ENCODE data around the gene DMWD.

DNA sequence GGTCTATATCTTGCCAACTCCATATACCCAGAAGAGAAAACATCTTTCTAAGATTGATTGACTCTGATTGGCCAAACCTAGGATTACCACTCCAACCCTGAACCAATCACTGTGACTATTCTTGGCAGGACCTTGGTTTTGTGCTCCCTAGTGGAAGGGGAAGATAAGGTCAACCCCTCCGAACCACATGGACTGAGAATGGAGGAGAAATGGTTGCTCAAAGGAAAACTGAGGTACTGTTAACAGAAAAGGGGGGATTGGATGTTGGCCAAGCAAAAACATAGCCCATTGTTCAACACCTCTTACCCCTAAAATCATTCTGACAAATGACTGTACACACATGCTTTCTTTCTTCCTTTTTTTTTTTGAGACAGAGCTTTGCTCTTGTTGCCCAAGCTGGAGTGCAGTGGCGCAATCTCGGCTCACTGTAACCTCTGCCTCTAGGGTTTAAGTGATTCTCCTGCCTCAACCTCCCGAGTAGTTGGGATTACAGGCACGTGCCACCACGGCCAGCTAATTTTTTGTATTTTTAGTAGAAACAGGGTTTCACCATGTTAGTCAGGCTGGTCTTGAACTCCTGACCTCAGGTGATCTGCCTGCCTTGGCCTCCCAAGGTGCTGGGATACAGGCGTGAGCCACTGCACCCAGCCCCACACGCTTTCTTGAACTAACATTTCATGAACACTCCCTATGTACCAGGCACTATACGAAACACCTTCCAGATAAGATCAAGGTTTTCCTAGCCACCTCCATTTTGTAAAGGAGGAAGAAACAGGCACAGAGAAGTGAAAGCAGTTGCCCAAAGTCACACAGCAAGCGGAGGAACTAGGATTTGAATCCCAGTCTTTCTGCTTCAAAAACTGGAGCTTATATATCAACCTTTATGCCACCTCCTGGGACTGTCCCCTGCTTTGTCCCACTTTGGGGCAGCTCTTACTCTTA lies 52.9 kb downstream of the DMWD start:
- no peak for TF ChIP-seq CTCF (IDR thresholded peaks at IDR 0.05)
- TF ChIP-seq NFIC (IDR thresholded peaks at IDR 0.05; ENCODE audit: borderline replicate concordance), result no peak
- TF ChIP-seq, protein P1, sequence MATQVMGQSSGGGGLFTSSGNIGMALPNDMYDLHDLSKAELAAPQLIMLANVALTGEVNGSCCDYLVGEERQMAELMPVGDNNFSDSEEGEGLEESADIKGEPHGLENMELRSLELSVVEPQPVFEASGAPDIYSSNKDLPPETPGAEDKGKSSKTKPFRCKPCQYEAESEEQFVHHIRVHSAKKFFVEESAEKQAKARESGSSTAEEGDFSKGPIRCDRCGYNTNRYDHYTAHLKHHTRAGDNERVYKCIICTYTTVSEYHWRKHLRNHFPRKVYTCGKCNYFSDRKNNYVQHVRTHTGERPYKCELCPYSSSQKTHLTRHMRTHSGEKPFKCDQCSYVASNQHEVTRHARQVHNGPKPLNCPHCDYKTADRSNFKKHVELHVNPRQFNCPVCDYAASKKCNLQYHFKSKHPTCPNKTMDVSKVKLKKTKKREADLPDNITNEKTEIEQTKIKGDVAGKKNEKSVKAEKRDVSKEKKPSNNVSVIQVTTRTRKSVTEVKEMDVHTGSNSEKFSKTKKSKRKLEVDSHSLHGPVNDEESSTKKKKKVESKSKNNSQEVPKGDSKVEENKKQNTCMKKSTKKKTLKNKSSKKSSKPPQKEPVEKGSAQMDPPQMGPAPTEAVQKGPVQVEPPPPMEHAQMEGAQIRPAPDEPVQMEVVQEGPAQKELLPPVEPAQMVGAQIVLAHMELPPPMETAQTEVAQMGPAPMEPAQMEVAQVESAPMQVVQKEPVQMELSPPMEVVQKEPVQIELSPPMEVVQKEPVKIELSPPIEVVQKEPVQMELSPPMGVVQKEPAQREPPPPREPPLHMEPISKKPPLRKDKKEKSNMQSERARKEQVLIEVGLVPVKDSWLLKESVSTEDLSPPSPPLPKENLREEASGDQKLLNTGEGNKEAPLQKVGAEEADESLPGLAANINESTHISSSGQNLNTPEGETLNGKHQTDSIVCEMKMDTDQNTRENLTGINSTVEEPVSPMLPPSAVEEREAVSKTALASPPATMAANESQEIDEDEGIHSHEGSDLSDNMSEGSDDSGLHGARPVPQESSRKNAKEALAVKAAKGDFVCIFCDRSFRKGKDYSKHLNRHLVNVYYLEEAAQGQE (IDR thresholded peaks at IDR 0.05; ENCODE audit: low read depth, low read length), result no peak
- TF ChIP-seq RCOR1 (IDR thresholded peaks at IDR 0.05; ENCODE audit: low read length), result no peak
- TF ChIP-seq SIN3A (IDR thresholded peaks at IDR 0.05; ENCODE audit: borderline replicate concordance, low read depth, low read length), result no peak
- no peak for TF ChIP-seq TAF1 (IDR thresholded peaks at IDR 0.05; ENCODE audit: borderline replicate concordance, low read depth, low read length)
- no peak for TF ChIP-seq ELF1 (IDR thresholded peaks at IDR 0.05)
- no peak for TF ChIP-seq TCF12 (IDR thresholded peaks at IDR 0.05)

All from SK-N-SH (cell line).